Bone marrow (tissue), 2 donors: ENCODE measurements around the gene NAA40.
A peak's percentile ranks its signal among the peaks of the same experiment; 100 is the strongest.

ENCODE experiments used
- DNase-seq, 2 donors: peaks; one replicate each; lab custom pipeline; 2025; lab: John Stamatoyannopoulos, UW

Gene NAA40

DNA sequence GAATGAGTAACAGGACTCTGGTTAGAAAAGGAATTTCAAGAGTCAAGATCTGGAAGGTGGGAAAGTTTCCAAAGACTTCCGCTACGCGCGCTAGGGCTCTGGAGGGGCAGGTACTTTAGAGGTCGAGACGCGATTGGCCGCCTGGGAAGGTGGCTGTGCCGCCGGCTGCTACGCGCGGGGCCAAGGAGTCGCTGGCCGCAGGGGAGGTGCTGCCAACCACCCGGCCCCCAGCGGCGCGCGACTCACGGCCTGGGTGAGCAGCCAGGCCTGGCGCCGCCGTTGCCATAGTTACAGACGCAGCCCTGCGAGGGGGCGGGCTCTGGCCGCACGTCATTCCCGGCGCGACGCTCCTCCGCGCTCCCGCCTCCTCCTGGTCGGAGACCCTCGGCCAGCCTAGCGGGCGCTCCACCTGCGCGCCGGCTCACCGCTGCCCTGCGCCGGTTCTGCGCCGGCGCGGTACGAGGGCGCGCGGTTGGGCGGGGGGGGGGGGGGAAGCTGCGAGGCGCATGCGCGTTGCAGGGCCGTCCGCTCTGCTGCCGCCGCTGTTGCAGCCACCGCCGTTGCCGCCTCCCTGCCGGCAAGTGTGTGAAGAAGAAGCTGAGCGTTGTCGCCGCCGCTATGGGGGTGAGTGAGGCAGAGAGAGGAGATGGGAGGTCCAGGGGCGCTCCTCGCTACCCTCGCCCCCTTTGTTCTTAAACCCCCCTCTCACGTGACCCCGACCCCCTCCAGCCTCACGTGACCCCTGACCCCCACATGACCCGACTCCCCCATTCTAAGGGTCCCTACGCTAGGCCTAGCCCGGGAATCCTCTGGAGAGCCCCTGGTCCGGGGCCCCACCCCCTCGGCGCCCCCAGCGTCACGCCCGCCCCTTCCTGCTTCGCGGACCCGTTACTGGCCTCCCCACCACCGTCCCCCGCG is at the start of gene NAA40:
NAA40 (plus strand) TSS at position 524 of the 918 bp plus-strand sequence; CDS start at position 619, 95 bp downstream.
- peak; percentile 87 to 96 for DNase-seq

DNA sequence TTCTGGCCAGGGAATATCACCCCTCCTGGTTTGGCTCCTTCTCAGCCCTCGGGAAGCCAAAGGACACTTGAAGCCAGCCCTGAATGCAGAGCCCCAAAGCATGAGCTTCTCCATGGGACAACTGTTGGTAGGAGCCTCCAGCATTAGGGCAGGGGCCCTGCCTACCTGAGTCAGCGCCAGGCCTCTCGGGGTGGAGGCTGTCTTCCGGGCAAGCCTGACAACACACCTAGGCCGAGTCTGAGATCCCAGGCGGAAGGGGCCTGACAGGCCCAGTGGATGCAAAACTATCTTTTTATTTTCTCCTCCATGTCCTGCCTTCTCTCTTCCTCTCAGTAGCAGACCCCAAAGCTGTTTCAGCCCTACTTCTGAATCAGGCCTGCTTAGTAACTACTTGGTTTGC is 49.5 kb upstream of the NAA40 start:
- DNase-seq, result no peak

DNA sequence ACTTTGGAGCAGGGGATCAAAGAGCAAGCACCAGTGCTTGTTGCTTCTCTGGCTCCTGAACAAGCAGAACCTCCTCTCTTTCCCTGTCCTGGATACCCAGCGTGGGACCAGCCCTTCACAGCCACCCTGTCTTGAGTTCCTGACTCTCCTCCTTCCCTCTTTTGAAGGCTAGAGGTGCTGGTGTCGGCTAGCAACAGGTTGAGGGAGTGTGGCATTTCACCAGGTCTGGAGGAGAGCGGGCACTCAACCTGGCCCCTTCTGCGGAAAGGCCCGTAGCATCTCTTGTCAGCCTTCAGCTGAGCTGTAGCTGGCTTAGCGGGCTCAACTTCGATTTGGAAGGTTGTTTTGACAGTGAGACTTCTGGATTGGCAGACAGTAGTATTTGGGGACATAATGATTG is 48.4 kb upstream of the NAA40 start:
- DNase-seq, result no peak

DNA sequence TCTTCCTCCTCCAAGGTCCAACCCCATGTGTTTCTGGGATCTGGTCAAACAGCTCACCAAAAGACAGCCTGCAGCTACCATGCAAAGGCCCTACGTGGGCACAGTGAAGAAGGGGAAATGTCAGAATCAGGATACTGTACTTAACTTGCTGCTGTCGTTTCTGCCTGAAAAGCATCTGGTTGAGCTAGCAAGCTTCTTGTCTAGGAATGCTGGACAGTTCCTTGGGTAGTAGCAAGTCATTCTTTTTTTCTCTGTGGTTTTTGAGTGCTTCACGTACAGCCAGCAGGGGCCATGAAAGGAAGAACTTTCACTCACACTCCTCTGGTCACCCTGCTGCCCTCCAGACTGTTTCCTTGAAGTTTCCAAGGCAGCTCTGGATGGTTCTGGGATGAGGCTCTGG is 46.6 kb upstream of the NAA40 start:
- peak in 1 of 2 donors; percentile 5 for DNase-seq

DNA sequence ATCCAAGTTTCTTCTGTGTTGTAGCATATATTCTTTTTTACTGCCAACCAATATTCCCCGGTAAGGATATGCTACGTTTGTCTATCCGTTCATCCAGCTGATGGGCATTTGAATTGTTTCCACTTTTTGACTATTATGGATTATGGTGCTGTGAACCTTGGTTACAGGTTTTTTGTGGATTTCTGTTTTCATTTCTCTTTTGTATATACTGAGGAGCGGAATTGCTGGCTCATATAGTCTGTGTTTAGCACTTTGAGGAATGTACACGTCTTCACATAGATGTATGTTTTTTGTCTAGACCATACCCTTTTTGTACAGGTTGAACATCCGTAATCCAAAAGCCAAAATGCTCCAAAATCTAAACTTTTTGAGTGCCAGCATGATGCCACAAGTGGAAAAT is 45.4 kb upstream of the NAA40 start:
- DNase-seq, result no peak

DNA sequence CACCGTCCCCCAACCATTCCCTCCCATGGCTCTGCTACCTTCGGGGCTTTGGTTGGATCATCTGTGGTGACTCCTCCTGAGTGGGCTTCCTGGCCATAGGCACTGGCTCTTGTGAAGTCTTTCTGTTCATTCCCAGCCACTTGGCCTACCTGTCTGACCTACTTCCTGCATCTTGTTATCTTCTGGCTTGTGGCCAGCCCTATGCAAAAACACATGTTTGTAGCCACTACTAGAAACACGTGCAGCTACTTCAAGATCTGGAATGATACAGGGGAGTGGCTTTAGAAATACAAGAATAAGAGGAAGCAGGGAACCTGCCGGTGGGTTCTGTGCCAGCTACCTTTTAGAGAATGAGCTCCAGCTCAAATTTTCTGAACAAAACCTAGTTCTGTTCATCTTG is 42.7 kb upstream of the NAA40 start:
- no peak for DNase-seq

DNA sequence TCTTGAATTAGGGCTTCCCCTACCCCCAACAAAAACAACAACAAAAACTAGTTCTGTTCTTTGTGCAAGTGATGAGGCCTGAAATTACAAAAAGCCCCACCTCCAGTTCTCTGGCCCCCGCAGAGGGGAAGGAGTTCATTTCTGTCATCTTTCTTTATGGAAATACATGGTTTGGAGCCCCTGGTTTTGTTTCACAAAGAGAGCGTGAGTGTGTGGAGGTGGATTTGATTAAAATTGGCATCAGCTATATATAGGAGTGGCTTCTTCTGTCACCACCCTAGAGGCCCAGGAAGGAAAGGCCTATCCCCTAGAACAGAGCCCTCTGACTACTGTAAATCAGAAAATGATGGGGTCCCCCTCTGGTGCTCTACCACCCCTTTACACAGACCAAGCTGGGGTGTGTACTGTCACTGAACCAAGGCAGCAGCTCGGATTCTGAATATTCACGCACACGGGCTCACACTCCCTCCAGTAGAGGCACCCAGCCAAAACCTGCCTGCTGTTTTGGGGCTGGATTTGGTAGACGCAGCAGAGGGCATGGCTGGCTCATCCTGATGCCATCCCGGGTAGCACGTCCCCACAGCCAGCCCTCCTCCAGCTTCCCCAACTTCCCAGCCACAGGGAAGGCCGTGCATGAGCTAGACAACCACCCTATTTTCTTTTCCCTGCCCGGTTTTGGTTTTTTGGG is 41.2 kb upstream of the NAA40 start:
- DNase-seq, result no peak

DNA sequence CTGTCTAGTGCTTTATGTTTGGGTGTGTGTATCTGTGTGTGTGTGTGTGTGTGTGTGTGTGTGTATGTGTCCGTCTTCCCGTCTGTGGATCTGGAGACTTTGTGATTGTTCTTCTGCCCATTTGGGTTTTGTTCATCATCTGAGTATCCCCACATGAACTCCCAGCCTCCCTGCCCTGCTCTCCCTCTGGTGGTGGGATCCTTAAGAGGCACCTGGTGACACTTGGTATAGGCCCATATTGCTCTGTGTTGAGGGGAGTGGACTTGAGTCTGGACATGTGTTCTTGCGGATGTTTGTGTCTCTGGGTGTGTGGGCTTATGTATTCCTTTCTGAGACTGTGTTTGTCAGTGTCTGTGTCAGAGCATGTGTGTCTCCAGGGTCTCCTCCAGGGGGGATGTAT is 37.1 kb upstream of the NAA40 start:
- no peak for DNase-seq

DNA sequence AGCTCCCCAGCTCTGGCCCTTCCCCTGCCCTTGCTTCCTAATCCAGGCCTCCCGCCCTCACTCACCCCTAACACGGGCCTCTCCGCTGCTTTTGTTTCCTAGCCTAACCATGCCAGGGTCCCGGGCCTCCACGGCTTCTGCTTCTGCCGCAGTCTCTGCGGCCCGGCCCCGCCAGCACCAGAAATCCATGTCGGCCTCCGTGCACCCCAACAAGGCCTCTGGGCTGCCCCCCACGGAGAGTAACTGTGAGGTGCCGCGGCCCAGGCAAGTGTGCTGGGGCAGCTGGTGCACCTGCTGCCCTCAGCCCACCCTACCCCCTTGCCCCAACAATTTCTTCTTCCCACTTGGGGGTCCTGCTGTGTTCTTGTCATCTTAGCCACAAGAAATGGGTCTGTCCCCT is 34.9 kb upstream of the NAA40 start:
- no peak for DNase-seq

DNA sequence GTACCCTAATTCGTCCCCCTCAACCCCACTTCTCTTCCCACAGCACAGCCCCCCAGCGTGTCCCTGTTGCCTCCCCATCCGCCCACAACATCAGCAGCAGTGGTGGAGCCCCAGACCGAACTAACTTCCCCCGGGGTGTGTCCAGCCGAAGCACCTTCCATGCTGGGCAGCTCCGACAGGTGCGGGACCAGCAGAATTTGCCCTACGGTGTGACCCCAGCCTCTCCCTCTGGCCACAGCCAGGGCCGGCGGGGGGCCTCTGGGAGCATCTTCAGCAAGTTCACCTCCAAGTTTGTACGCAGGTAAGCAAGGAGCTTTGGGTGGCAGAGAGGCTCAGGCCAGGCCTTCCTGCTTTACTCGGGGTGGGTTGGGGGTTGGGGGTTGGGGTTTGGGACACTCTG is 34.1 kb upstream of the NAA40 start:
- DNase-seq, result no peak

DNA sequence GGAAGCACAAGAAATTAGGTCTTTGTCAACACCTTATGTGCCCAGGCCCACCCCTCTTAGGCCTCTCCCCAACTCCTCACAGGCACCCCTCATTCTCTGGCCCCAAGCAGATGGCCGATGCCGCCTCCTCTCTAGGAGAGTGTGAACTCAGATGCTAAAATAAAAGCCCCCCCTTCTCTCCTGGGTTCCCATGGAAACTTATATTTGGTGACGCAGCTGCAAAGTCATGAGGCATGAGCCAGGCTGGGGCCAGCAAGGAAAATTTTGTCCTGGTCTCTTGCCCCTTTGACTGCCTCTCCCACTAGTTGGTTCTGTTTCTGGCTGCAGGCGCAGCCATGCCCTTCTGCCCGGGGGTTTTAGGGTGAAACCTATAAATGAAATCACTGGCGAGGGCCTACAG is 33.6 kb upstream of the NAA40 start:
- DNase-seq, result no peak

DNA sequence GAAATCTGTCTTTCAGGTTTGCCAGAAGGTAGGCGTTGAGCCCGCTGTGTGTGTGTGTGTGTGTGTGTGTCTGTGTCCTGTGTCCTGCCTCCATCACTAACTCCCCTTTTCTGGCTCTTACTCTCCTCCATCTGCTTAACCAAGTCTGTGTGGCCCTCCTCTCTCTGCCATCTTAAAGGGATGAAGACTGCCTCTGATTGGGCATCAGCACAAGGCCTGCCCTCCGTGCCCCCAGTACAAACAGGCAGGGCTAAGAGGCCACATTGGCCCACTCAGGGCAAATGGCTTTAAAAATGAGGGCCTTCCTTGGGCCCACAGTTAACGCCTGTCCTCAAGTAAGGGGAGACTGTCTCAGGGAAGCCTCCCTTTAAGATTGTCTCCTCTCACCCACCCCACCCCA is 32.7 kb upstream of the NAA40 start:
- DNase-seq, result no peak

DNA sequence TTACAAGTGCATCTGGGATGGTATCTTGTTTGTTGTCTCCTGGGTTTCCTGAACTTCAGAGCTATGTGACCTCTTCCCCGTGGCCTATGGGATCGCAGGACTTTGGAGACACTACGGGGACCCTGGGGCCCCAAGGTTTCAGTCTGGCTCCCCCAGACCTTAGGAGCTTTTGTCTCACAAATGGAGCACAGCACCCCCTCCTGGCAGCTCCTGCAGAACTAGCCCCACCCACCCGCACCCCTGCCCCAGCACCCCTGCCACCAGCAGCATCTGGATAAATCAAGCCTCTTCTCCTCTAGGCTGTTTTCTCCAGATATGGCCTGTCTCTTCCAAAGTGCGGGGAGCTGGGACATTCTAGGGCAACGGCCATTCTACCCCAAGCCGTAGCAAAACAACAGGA is 32.2 kb upstream of the NAA40 start:
- peak in 1 of 2 donors; percentile 20 for DNase-seq

DNA sequence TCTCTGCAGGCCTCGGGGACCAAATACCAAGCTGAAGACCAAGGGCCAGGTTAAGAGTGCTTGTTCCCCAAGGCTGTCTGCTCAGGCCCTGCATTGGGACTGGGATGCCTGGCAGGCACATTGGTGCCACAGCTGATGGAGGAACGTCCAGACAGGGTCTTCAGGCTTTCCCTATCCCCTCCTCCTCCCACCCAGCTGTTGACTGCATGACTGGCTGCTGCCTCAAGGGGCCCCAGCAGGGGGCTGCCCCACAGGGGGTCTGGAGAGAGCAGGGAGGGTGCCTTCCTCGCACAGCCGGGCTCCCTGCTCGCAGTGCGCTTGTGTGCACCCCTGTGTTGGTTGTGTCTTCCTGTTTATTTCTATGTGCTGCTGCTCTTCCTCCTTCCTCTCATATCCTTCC is 31.7 kb upstream of the NAA40 start:
- DNase-seq, result no peak

DNA sequence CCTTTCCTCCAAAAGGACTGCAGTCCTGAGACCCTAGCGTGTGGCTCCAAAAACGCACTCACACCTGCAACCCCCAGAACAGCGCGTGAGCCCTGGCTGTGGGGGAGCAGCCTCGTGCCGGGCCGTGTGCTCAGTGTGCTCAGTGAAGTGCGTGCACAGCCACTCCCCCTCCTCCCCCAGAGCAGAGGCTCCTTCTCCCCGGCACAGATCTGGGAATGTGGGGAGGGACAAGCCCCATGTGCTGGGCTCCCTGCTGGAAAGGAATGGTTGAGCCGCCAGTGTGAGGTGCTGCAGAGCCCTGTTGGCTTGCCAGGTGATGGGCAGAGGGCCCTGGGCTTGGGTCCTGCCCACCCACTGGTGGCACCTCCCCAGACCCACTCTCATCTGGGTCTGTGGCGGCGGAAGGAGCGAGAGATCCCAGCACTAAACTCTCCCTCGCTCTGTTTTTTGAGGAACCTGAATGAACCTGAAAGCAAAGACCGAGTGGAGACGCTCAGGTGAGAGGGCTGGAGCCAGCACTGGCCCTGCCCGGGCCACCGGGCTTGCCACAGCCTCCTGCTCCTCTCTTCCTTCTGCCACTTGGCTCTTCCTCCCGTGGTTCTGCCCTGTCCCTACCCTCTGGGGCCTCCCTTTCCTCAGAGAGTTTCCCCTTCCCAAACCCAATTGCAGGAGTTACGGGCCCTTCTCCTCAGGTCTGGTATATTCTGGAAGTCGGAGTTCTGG is 30.8 kb upstream of the NAA40 start:
- no peak for DNase-seq

DNA sequence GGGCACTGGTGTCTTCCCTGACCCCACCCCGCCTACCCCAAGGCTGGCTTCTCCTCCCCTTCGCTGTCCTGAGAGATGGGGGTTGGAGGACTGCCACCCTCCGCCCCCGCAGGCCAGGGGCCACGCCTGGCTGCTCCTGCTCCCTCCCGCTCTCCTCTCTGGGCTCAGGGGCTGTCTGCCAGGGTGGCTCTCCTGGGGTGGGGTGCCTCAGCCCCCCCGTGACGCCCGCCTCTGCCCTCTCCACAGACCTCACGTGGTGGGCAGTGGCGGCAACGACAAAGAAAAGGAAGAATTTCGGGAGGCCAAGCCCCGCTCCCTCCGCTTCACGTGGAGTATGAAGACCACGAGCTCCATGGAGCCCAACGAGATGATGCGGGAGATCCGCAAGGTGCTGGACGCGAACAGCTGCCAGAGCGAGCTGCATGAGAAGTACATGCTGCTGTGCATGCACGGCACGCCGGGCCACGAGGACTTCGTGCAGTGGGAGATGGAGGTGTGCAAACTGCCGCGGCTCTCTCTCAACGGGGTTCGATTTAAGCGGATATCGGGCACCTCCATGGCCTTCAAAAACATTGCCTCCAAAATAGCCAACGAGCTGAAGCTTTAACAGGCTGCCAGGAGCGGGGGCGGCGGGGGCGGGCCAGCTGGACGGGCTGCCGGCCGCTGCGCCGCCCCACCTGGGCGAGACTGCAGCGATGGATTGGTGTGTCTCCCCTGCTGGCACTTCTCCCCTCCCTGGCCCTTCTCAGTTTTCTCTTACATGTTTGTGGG is 30.0 kb upstream of the NAA40 start:
- no peak for DNase-seq

DNA sequence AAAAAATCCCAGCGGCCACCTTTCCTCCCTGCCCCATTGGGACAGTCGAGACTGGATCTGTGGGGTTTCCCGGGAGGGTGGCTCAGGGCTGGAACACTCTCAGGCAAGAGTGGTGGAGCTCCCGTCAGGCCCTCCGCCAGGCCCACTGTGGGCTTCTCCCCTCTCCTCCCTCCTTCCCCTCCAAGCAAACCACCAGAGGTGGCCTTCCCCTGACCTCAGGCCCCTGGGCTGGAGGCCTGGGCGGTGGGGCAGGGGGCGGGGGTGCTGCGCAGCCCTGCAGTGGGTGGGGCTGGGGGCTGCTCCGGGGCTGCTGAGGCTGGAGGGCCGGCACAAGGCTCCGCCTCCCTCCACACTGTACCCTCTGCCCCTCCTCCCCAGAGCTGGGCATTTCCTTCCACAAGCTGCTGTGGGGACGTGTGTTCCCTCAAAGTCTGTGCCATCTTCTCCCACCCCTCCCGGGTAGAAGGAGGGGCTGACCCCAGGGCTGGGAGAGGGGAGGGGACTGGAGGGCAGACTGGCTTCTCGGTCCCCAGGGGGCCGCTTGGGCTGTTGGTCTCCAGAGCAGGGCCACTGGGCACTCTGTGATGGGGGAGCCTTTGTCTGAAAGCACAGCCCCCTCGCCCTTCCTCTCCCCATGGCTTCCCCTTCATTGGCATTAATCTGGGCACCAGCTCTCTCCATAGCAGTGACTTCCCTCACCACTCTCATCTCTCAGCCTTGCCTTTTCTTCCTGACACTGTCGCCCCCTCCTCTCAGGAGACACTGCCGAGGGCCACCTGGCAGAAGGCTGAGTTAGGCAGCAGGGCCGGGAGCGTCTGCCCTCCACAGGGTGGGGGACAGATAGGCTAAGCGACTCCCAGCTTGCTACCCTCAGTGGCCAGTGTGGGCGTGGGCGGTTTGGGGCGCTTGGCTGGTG is 29.0 kb upstream of the NAA40 start:
- no peak for DNase-seq

DNA sequence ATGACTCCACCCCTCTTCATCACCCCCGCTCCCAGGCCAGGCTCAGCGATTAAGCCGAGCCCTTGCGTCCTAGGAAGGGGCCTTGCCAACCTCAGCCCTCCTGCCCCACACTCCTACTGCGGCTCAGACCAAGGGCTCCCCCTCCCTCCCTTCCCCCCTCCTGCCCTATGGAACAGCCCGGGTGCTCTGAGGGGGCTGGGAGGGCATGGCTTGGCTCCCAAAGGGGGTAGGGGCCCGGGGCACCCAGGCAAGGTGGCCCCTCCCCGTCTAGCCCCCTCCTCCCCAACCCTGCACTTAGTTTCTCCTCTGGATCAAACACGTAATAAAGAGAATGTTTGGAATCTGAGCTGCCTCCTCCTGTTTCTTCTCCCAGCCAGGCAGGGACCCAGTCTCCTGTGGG is 28.1 kb upstream of the NAA40 start:
- no peak for DNase-seq

DNA sequence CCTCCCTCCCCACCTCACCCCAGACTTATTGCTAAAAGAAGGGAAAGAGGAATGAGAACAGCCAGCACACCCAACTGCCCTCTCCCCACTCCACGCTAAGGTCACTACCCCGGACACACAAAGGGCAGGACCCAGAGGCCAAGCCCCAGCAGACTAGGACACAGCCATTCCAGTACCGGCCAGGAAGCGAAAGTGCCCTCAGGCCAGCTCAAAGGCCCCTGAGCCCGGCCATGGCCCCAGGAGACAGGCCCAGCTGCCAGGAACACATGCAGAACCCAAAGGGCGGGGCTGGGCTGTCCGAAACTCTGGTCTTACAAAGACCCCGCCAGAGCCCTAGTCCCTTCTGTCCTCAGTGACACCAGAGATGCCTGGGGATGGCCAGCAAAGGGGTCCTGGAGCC is 27.4 kb upstream of the NAA40 start:
- no peak for DNase-seq

DNA sequence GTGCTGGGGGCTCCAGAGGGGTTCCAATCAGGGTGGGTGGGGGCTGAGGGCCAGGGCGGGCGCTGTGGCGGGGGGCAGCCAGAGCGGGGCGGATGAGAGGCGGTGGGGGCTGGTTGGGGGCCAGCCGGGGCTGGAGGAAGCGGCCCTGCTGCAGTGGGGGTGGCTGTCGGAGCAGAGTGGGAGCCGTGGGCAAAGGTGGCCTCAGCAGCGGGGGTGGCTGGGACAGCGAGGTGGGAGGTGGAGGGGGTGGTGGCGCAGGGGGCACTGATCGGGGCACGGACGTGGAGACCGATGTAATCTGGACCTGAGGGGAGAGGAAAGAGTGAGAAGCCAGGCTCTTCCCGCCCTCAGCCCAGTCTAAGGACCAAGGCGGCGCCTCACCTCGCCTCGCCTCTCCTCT is 26.9 kb upstream of the NAA40 start:
- DNase-seq, result no peak

DNA sequence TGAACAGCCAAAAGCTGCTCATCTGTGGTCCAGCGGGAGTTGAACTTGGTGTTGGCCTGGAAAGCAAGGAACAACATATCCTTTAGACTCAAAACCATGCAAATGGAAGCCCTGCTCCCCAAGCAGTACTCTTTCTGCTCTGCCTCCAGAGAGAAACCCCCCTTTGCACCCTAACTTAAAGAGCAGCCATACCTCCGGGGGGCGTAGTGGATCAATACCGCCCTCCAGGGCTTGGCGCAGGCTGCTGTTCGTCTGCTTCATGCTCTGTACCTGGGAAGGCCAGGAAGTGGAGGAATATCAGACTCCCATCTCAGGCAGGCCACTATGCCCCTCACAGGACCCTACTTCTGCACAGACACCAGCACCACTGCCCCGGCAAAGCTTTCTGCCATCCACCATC is 26.1 kb upstream of the NAA40 start:
- no peak for DNase-seq
